OCI-LY3 (cell line): Measurements from ENCODE around the gene GON4L.
"Not testable (repeated sequence)": the region's sequence is repeated elsewhere in the genome, so short reads cannot be mapped to it uniquely, and the experiment has no call there.

Experiments used
- H2AFZ ChIP-seq: fragments of 200-600, 300-600 bp; shearing (Covaris generic); 2 replicates; pipeline ENCODE4 v1.6.0; 2014; ENCODE audit warnings: antibody characterized with exemption, low read depth, low read length
- H3K27ac ChIP-seq: fragments of 200-600, 300-600 bp; sonication (generic); 2 replicates; pipeline ENCODE4 v1.5.1; 2014; ENCODE audit warnings: mild to moderate bottlenecking, low read length, moderate library complexity, mixed read lengths
- H3K27me3 ChIP-seq: fragments of 200-600, 300-600 bp; sonication (generic); 2 replicates; pipeline ENCODE4 v1.6.1; 2014; ENCODE audit warnings: low read depth, low read length, mixed read lengths
- H3K36me3 ChIP-seq: fragments of 200-600, 300-600 bp; sonication (generic); replicated peaks from 2 replicates; pipeline ENCODE3; 2014; ENCODE audit warnings: low read depth, low read length, mixed read lengths
- H3K4me1 ChIP-seq: fragments of 300-600, 200-600 bp; sonication (generic); 2 replicates; pipeline ENCODE4 v1.6.1; 2014; ENCODE audit warnings: low read length, mixed read lengths
- H3K4me2 ChIP-seq: fragments of 200-600, 300-600 bp; sonication (generic); 2 replicates; pipeline ENCODE4 v1.6.1; 2014; ENCODE audit warnings: low read length, mixed read lengths
- H3K4me3 ChIP-seq: fragments of 300-600, 200-600 bp; sonication (generic); 2 replicates; pipeline ENCODE4 v1.5.1; 2014; ENCODE audit warnings: antibody characterized with exemption, mild to moderate bottlenecking, low read length, moderate library complexity
- H3K79me2 ChIP-seq: fragments of 300-600, 200-600 bp; shearing (Covaris generic); 2 replicates; pipeline ENCODE4 v1.6.1; 2014; ENCODE audit warnings: mild to moderate bottlenecking, low read length, mixed read lengths
- H3K9ac ChIP-seq: fragments of 300-600, 200-600 bp; shearing (Covaris generic); 2 replicates; pipeline ENCODE4 v1.6.0; 2014; ENCODE audit warnings: mild to moderate bottlenecking, low read length, moderate library complexity
- H3K9me3 ChIP-seq: fragments of 200-600, 300-600 bp; shearing (Covaris generic); 2 replicates; pipeline ENCODE4 v1.6.1; 2014; ENCODE audit warnings: low read length, mixed read lengths; ENCODE audit not compliant: insufficient read depth
- H4K20me1 ChIP-seq: fragments of 200-600, 300-600 bp; sonication (generic); 2 replicates; pipeline ENCODE4 v1.6.1; 2016; ENCODE audit warnings: low read length, mixed read lengths; ENCODE audit not compliant: insufficient read depth
- CTCF ChIP-seq: fragments of 200-600, 300-600 bp; sonication (generic); IDR thresholded peaks from 2 replicates; pipeline ENCODE4 v1.5.1; 2014; ENCODE audit warnings: antibody characterized with exemption, low read length, low read depth
- EZH2phosphoT487 ChIP-seq: fragments of 200-600 bp; shearing (Covaris generic); IDR thresholded peaks from 2 replicates; pipeline ENCODE4 v1.6.1; 2018; ENCODE audit warnings: antibody characterized with exemption, mixed run types, low read depth

Gene GON4L

GRCh38 chr1:155703216-155703615, 153.8 kb downstream of the GON4L start:
- TF ChIP-seq EZH2phosphoT487 (no peak), CTCF (no peak)
- no peak overlapping the region for H2AFZ ChIP-seq
- H3K4me1 ChIP-seq = no peaks in the 10 kb centered on the region
- no peak overlapping the region for H3K4me3 ChIP-seq
- H3K9ac ChIP-seq = no peak overlapping the region
- no peak overlapping the region for H3K4me2 ChIP-seq
- no peak overlapping the region for H3K27ac ChIP-seq
- H3K27me3 ChIP-seq = no peaks in the 10 kb centered on the region
- peaks cover 83% of the 10 kb centered on the region for H3K79me2 ChIP-seq
- H3K36me3 ChIP-seq = peaks cover 19% of the 10 kb centered on the region
- no peaks in the 10 kb centered on the region for H3K9me3 ChIP-seq
- peaks cover 6% of the 10 kb centered on the region; the same call in 1 of the 2 replicates for H4K20me1 ChIP-seq

GRCh38 chr1:155701675-155702074, 155.3 kb downstream of the GON4L start:
- peaks cover 83% of the 10 kb centered on the region for H3K79me2 ChIP-seq

More at GRCh38 chr1:155701675-155702074, 155.3 kb downstream of the GON4L start:
- H3K27me3 ChIP-seq, H3K4me2 ChIP-seq, H3K4me1 ChIP-seq, H2AFZ ChIP-seq, H3K27ac ChIP-seq, H3K9me3 ChIP-seq, H3K4me3 ChIP-seq, H3K9ac ChIP-seq: not testable (repeated sequence)
- H3K36me3 ChIP-seq = peaks cover 22% of the 10 kb centered on the region
- H4K20me1 ChIP-seq = peaks cover 14% of the 10 kb centered on the region
